ENCODE results near the gene SEC23A.

GRCh38 chr14:39035336-39035735, 67.7 kb downstream of the SEC23A start:
- TF ChIP-seq CTCF (IDR thresholded peaks at IDR 0.05) (no peak), POLR2A (IDR thresholded peaks at IDR 0.05) (no peak)
